22Rv1 (cell line): ENCODE measurements around the gene PTPN23.

Experiments used
- ZFX ChIP-seq: fragments of 450-650 bp; IDR thresholded peaks from 2 replicates; pipeline ENCODE4 v1.6.1; 2017; ENCODE audit warnings: antibody characterized with exemption, borderline replicate concordance
- TF ChIP-seq, protein P1 (sequence below): fragments of 450-650 bp; IDR thresholded peaks from 2 replicates; pipeline ENCODE4 v1.5.1; 2017; ENCODE audit warnings: mild to moderate bottlenecking

DNA sequence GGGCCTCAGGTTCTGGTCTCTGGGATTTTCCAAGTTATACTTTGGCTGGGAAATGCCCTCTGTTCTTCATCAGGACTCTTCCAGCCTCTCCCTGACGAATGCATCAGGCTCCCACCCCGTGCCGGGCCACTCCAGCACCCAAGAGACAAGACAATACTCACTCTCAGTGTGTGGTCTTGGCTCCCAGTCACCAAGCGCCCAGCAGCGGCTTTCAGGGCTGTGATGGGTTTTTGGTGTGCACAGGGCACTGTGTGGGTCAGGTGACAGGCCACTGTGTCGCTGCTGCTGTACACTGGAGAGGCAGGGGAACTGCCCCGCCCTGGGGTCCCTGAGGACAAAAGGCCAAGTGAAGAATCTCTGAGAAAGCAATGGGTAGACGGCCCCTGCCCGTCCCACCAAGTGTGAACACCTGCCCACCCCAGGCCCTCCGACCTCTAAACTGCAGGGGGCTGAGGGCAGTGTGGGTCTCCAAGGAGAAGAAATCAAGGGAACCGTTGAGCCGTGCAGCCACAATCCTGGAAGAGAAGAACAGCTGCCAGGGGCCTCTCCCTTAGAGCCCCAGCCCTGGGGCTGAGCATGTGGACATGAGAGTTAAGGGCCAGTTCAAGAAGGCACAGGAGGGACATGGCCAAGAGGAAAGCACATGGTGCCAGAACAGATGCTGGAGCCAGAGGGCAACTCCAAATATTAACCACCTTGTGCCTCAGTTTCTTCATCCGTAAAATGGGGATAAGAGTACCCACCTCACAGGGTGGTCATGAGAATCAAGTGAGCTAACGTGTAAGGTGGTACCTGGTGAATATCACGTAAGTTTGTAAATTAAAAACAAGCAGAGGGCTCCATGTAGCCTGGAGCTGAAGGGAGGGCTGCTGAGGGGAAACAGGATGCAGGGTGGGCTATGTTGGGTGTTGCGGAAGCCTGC lies 34.1 kb downstream of the PTPN23 start:
- TF ChIP-seq, protein P1, sequence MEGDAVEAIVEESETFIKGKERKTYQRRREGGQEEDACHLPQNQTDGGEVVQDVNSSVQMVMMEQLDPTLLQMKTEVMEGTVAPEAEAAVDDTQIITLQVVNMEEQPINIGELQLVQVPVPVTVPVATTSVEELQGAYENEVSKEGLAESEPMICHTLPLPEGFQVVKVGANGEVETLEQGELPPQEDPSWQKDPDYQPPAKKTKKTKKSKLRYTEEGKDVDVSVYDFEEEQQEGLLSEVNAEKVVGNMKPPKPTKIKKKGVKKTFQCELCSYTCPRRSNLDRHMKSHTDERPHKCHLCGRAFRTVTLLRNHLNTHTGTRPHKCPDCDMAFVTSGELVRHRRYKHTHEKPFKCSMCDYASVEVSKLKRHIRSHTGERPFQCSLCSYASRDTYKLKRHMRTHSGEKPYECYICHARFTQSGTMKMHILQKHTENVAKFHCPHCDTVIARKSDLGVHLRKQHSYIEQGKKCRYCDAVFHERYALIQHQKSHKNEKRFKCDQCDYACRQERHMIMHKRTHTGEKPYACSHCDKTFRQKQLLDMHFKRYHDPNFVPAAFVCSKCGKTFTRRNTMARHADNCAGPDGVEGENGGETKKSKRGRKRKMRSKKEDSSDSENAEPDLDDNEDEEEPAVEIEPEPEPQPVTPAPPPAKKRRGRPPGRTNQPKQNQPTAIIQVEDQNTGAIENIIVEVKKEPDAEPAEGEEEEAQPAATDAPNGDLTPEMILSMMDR = no peak
- no peak for TF ChIP-seq ZFX
